Thyroid gland (tissue), 4 donors: ENCODE data around the gene HIVEP1. TPM values are rescaled to one million over a fixed set of nuclear protein-coding genes. Genes with fewer than 3 reads are reported as not detected.

ENCODE experiments used
- DNase-seq, 2 donors: peaks; one replicate each; pipeline ENCODE4 v3.0.0-alpha.2; 2019
- H3K27ac ChIP-seq, 3 donors: fragments of 200-600 bp; sonication (generic); 1 replicate in 2 of 3; 2 replicates in 1 of 3; pipeline ENCODE4 v1.5.1; 2016 to 2019; ENCODE audit warnings: mild to moderate bottlenecking in 1 of 3, moderate library complexity in 1 of 3
- H3K27me3 ChIP-seq: fragments of 200-600 bp; sonication (generic); one replicate; pipeline ENCODE4 v1.5.1; 2019
- H3K36me3 ChIP-seq, 2 donors: fragments of 200-600 bp; sonication (generic); one replicate each; pipeline ENCODE4 v1.5.1; 2016 to 2019
- H3K4me1 ChIP-seq, 2 donors: fragments of 200-600 bp; sonication (generic); one replicate each; pipeline ENCODE4 v1.5.1; 2017 to 2019
- H3K4me3 ChIP-seq, 3 donors: fragments of 200-600 bp; sonication (generic); replicated peaks in 1 of 3; 1 replicate in 2 of 3; 2 replicates in 1 of 3; pipeline ENCODE4 v1.5.1; 2016; ENCODE audit warnings: mild to moderate bottlenecking in 1 of 3
- H3K9me3 ChIP-seq: fragments of 200-600 bp; sonication (generic); one replicate; pipeline ENCODE4 v1.5.1; 2017
- CTCF ChIP-seq, 6 experiments: fragments of 200-600 bp in 3 of 6; fragments of 450-650 bp in 3 of 6; sonication (generic) in 3 of 6; IDR thresholded peaks; one replicate each; pipeline ENCODE4 v1.5.1; 2016 to 2019; ENCODE audit warnings: antibody characterized with exemption in 6 of 6, mild to moderate bottlenecking in 2 of 6, inconsistent platforms in 1 of 6, moderate library complexity in 1 of 6
- POLR2A ChIP-seq, 2 donors: fragments of 450-650 bp; IDR thresholded peaks; one replicate each; pipeline ENCODE4 v1.6.1; 2017; ENCODE audit warnings: antibody characterized with exemption in 2 of 2, mild to moderate bottlenecking in 2 of 2, moderate library complexity in 1 of 2
- WGBS, 2 donors: methylation state at CpG; one replicate each; pipeline ENCODE4 v1.1.5; 2017; 5-methylcytosine and 5-hydroxymethylcytosine counted together
- intact Hi-C: fragments of 100-400 bp; cut with DNase I; formaldehyde crosslinking; loops from one replicate; pipeline ENCODE4 v1.15.1; 2023
- total RNA-seq, 4 donors: library from RNA; depleted of rRNA; stranded (reverse); fragments of >200 nt; gene quantifications; one replicate each; pipeline ENCODE4 v1.2.3, GENCODE V29; 2016

Gene HIVEP1
- total RNA-seq, 4 donors from 2014 or later = 17.4 to 35.1 (median 29.0) TPM

- Histone ChIP-seq H3K27me3 (no peaks in the 10 kb centered on the region), H3K4me1 (peaks cover 23% of the 10 kb centered on the region in 2 donors), H3K36me3 (no peaks in the 10 kb centered on the region), H3K27ac (peak overlapping the region; percentile 93 to 98 (median 94)), H3K4me3 (peak overlapping the region in 2 of 3 donors; percentile 53 to 80), H3K9me3 (no peaks in the 10 kb centered on the region)
- WGBS, 2 donors = 0 to 2% methylated on average over 22 of the region's 22 CpGs
- TF ChIP-seq POLR2A (IDR thresholded peaks at IDR 0.05) (no peak), CTCF (IDR thresholded peaks at IDR 0.05) (no peak)
- intact Hi-C loops = no loop called here
- peak; percentile 62 to 69 for DNase-seq
Measured at GRCh38 chr6:12010635-12011275, 1.4 kb upstream of the HIVEP1 start.

GRCh38 chr6:12011276-12012037 lies 655 bp upstream of the HIVEP1 start:
- H3K36me3 ChIP-seq = no peaks in the 10 kb centered on the region
- 0% methylated on average over 8 to 13 of the region's 99 CpGs for WGBS, 2 donors
- H3K9me3 ChIP-seq = no peaks in the 10 kb centered on the region
- peak overlapping the region in 1 of 3 donors; percentile 83 for H3K4me3 ChIP-seq
- intact Hi-C loops = no loop called here
- peak; percentile 97 to 99 for DNase-seq
- peaks cover 23% of the 10 kb centered on the region in 2 donors for H3K4me1 ChIP-seq
- H3K27me3 ChIP-seq = no peaks in the 10 kb centered on the region
- TF ChIP-seq CTCF (IDR thresholded peaks at IDR 0.05) (no peak), POLR2A (IDR thresholded peaks at IDR 0.05) (peak in 1 of 2 donors; percentile 38)
- peak overlapping the region; percentile 93 to 98 (median 94) for H3K27ac ChIP-seq

- peak in 1 of 6 experiments; percentile 5 for TF ChIP-seq CTCF (IDR thresholded peaks at IDR 0.05)
- peak in 1 of 2 donors; percentile 74 for TF ChIP-seq POLR2A (IDR thresholded peaks at IDR 0.05)
- Histone ChIP-seq H3K27me3 (no peaks in the 10 kb centered on the region), H3K27ac (peak overlapping the region; percentile 81 to 94 (median 93)), H3K36me3 (peaks cover 2 to 5% of the 10 kb centered on the region in 2 donors), H3K4me3 (peak overlapping the region; percentile 48 to 83 (median 67)), H3K4me1 (peaks cover 23% of the 10 kb centered on the region in 2 donors), H3K9me3 (no peaks in the 10 kb centered on the region)
- peak; percentile 90 for DNase-seq
- WGBS, 2 donors = 0% methylated on average over 24 to 26 of the region's 60 CpGs
- intact Hi-C loops = no loop called here
Measured at GRCh38 chr6:12012558-12013306, 620 bp downstream of the HIVEP1 start.

GRCh38 chr6:12013307-12013719 lies 1.2 kb downstream of the HIVEP1 start:
- Histone ChIP-seq H3K9me3 (no peaks in the 10 kb centered on the region), H3K36me3 (peaks cover 5% of the 10 kb centered on the region in 2 donors), H3K4me3 (peak overlapping the region; percentile 48 to 83 (median 67)), H3K4me1 (peaks cover 23% of the 10 kb centered on the region in 2 donors), H3K27me3 (no peaks in the 10 kb centered on the region), H3K27ac (peak overlapping the region in 1 of 3 donors; percentile 94)
- no peak for TF ChIP-seq POLR2A (IDR thresholded peaks at IDR 0.05)
- no peak for TF ChIP-seq CTCF (IDR thresholded peaks at IDR 0.05)
- WGBS, 2 donors = 5% methylated on average over 13 of the region's 13 CpGs
- intact Hi-C loops = no loop called here
- no peak for DNase-seq
